CD4-positive, alpha-beta T cell treated with Interleukin-15 for 1 hour (primary cell): ENCODE measurements around the gene IRF8.
A peak's percentile ranks its signal among the peaks of the same experiment; 100 is the strongest.
"Not testable (repeated sequence)": the region's sequence is repeated elsewhere in the genome, so short reads cannot be mapped to it uniquely, and the experiment has no call there.

Source experiments
- DNase-seq: peaks from one replicate; pipeline ENCODE4 v3.0.0-alpha.2; 2020

IRF8 gene

GRCh38 chr16:85897382-85897781 lies 1.6 kb upstream of the IRF8 start:
- DNase-seq = no peak

- DNase-seq = no peak
Observed at GRCh38 chr16:85899444-85899843, 482 bp downstream of the IRF8 start.

- DNase-seq = no peak
Observed at GRCh38 chr16:85900027-85900792, 1.2 kb downstream of the IRF8 start.

- DNase-seq = no peak
Observed at GRCh38 chr16:85901110-85901509, 2.1 kb downstream of the IRF8 start.

- no peak for DNase-seq
Observed at GRCh38 chr16:85901773-85902365, 2.9 kb downstream of the IRF8 start.

- peak; percentile 82 for DNase-seq
Observed at GRCh38 chr16:85902366-85903155, 3.6 kb downstream of the IRF8 start.

- peak; percentile 78 for DNase-seq
Observed at GRCh38 chr16:85903559-85903958, 4.6 kb downstream of the IRF8 start.

- no peak for DNase-seq
Observed at GRCh38 chr16:85905110-85906095, 6.4 kb downstream of the IRF8 start.

- DNase-seq = no peak
Observed at GRCh38 chr16:85906349-85906748, 7.4 kb downstream of the IRF8 start.

GRCh38 chr16:85907231-85907630 lies 8.3 kb downstream of the IRF8 start:
- DNase-seq = not testable (repeated sequence)

GRCh38 chr16:85908444-85908843 lies 9.5 kb downstream of the IRF8 start:
- DNase-seq = peak; percentile 51

- no peak for DNase-seq
Observed at GRCh38 chr16:85908889-85909589, 10.1 kb downstream of the IRF8 start.

- DNase-seq = peak; percentile 47
Observed at GRCh38 chr16:85909932-85910853, 11.2 kb downstream of the IRF8 start.

GRCh38 chr16:85910854-85911247 lies 11.9 kb downstream of the IRF8 start:
- no peak for DNase-seq

- no peak for DNase-seq
Observed at GRCh38 chr16:85911251-85911930, 12.4 kb downstream of the IRF8 start.

GRCh38 chr16:85912211-85912974 lies 13.4 kb downstream of the IRF8 start:
- peak; percentile 16 for DNase-seq

- DNase-seq = no peak
Observed at GRCh38 chr16:85913141-85913601, 14.2 kb downstream of the IRF8 start.

GRCh38 chr16:85913688-85914422 lies 14.9 kb downstream of the IRF8 start:
- no peak for DNase-seq

- DNase-seq = no peak
Observed at GRCh38 chr16:85914423-85914794, 15.4 kb downstream of the IRF8 start.
